Left forelimb (tissue), 1 donor: ENCODE data around the gene BTBD8.

Source experiments
- DNase-seq: peaks from one replicate; pipeline ENCODE4 v3.0.0-alpha.2; 2018; ENCODE audit warnings: low spot score

Gene BTBD8

GRCh38 chr1:92094090-92094489, 13.9 kb downstream of the BTBD8 start:
- DNase-seq: no peak

DNA sequence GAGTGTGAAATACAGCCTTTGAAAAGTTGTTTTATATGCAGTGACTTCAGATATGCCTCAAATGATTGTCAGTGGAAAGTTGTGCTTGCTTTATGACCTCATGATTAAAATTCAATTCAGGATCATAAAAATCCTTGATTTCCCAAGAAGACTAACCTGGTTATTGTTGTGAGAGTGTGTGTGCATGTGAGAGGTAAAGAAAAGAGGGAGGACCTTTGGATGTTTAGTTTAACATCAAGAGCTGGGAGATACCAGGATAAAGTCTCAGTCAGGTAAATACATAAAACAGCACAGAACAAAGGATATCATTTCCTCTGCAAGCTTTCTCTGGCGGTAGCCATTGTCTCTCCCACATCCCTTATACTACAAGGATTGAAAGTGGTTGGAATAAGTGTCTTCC, 14.4 kb downstream of the BTBD8 start:
- DNase-seq: no peak

GRCh38 chr1:92095874-92096273, 15.7 kb downstream of the BTBD8 start:
- DNase-seq: no peak

DNA sequence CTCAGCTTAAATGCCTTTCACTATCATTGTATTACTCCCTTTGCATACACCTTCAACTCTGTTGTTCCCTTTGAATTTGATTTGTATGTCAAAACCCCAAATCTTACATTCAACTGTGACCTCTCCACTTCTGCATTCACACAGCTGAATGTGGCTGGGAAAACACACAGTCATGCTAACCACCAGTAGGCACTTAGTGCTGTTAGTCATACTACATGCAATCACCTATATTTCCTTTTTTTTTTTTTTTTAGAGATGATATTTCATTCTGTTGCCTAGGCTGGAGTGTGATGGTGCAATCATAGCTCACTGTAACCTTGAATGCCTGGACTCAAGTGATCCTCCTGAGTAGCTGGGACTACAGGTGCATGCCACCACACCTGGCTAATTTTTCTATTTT, 16.2 kb downstream of the BTBD8 start:
- DNase-seq: no peak

DNA sequence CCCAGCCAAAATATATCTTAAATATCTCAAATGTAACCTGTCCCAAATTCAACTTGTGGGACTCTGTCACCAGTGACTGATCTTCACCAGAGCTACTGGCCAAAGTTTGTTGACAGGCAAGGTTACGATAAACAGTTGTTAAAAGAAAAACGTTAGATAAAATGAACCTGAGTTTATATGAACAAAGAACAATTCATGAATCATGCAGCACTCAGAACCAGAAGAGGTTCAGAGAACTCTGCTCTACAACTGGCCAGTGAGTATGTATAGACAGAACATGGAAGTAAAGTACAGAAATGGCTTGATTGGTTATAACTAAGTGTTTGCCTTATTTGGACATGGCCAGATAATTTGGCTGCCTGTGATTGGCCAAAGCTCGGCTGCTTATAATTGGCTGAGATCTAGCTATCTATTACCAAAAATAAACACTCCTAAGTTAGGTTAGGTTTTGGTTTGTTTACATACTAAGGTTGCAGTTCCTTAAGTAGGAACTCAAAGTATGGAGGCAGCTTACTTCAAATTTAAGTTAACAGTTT, 25.5 kb downstream of the BTBD8 start:
- no peak for DNase-seq

DNA sequence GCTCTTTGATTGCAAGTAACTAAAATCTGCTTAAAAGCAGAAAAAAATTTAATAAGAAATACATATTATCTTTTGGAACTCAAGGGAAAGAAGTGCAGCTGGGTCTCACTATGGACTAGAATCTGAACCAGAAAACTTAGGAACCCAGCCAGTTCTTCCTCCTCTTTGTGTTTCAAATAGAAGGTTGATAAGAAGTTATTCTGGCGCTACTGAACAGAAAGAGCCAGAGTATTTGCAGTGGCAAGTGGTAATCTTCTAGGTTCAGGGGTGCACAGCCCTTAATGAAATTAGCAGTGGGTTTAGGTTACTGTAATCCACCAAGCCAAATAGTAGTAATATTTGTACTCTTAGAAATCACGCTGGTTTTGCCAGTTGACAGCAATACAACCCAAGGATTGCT, 28.5 kb downstream of the BTBD8 start:
- no peak for DNase-seq

DNA sequence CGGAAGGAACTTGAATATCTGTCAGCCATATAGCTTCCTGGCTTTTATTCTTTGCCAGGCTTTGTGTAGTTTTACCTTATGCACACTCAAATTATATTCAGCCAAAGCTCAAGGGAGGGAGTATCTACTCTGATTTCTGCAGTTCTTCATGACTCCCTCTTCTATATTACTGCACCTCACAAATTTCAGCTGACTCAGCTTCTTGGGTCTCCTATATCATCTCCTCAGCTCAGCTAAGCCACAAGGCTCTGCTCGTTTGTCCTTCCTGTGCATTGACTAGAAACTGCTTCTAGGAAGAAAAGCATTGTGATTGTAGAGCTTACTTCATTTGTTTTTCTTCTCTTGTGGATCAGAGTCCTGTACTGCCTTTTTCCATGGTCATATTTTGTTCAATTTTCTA, 37.4 kb downstream of the BTBD8 start:
- DNase-seq: no peak

GRCh38 chr1:92118826-92119225, 38.7 kb downstream of the BTBD8 start:
- no peak for DNase-seq

DNA sequence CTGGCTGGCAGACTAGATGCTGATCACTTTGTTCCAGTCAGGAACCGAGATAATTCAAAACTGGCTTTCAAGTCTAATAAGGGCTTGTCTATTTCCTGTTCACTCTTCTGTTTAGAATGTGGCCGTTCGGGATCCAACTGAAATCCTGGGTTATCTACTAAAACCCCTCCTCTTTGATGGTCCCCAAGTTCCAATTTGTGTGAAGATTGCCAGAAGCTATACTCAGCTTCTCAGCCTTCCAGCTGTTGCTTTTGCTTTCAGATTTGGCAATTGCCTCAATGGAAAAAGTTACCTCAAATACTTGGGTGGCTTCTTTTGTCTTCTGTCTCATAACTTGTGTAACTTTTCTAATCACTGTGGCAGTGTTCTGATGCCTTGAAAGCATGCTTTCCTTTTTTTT, 43.7 kb downstream of the BTBD8 start:
- no peak for DNase-seq

DNA sequence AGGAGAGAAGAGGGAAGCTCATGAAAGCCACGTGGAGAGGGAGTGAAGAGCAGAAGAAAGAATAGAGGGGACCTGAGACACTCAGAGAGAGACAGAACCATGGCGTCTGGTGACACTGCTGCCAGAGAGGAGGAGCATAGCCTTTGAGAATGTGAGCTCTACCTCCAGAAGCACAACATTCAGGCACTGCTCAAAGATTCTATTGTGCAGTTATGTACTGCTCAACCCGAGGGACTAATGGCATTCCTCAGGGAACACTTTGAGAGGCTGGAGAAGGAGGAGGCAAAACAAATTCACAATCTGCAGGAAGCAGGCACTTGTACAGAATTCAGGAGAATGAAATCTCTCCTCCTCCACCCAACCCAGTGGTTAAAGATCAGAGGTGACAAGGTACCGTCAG, 45.1 kb downstream of the BTBD8 start:
- DNase-seq: no peak

DNA sequence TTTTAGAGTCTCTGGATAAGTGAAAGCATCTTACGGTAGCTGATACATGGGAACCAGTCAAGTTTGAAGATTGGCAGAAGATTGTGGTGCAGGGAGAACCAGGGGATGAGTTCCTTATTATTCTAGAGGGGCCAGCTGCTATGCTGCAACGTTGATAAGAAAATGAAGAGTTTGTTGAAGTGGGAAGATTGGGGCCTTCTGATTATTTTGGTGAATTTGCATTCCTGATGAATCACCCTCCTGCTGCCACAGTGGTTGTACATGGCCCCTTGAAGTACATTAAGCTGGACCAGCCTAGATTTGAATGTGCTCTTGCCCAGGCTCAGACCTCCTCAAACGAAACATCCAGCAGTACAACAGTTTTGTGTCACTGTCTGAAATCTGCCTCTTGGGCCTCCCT, 45.9 kb downstream of the BTBD8 start:
- no peak for DNase-seq

GRCh38 chr1:92134331-92134730, 54.2 kb downstream of the BTBD8 start:
- no peak for DNase-seq

GRCh38 chr1:92136341-92136740, 56.2 kb downstream of the BTBD8 start:
- no peak for DNase-seq

GRCh38 chr1:92154934-92155333, 74.8 kb downstream of the BTBD8 start:
- DNase-seq: no peak

GRCh38 chr1:92159593-92159992, 79.4 kb downstream of the BTBD8 start:
- DNase-seq: no peak

DNA sequence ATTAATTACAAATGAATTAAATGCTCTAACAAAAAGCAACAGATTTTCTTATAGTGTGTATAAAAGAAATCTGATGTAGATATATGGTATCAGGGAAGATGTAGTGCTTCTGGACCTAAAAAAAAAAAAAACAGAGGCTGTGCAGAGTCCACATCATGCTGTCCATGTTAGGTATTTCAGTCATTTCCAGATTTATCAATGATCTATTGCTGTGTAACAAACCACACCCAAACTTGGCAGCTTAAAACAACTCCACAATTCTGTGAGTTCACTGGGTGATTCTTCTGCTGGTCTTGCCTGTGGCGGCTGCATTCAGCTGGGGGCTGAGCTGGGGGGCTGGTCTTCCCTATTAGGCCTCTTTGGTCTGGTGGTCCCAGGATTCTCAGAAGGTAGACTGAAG, 85.2 kb downstream of the BTBD8 start:
- no peak for DNase-seq

GRCh38 chr1:92167151-92167550, 87.0 kb downstream of the BTBD8 start:
- no peak for DNase-seq

- DNase-seq: no peak
These were observed 88.5 kb downstream of the BTBD8 start for GRCh38 chr1:92168657-92169056.

GRCh38 chr1:92169214-92170005, 89.3 kb downstream of the BTBD8 start:
- DNase-seq: no peak

DNA sequence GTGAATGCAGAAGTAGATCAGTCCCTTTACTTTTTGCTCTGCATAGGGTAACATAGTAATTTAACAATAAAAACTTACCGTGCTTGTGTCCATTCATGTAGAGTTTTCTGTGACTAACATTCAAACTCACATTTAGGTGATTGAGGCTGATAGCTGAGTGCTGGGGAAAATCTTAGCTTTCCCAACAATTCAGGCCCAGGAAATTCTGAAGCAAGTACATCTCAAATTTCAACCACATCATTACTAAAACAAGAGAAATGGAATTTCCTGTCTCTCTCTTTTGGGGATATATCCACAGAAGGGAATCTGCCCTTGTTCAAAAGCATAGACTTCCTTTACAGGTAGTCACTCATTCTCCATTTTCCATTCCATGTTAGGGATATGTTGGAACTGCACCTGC, 104.5 kb downstream of the BTBD8 start:
- DNase-seq: no peak

GRCh38 chr1:92186081-92186480, 105.9 kb downstream of the BTBD8 start:
- DNase-seq: no peak

- no peak for DNase-seq
These were observed 108.5 kb downstream of the BTBD8 start for GRCh38 chr1:92188436-92189255.

- no peak for DNase-seq
These were observed 111.6 kb downstream of the BTBD8 start for GRCh38 chr1:92191726-92192125.
